ENCODE data around the gene ACBD6.

Gene ACBD6

DNA sequence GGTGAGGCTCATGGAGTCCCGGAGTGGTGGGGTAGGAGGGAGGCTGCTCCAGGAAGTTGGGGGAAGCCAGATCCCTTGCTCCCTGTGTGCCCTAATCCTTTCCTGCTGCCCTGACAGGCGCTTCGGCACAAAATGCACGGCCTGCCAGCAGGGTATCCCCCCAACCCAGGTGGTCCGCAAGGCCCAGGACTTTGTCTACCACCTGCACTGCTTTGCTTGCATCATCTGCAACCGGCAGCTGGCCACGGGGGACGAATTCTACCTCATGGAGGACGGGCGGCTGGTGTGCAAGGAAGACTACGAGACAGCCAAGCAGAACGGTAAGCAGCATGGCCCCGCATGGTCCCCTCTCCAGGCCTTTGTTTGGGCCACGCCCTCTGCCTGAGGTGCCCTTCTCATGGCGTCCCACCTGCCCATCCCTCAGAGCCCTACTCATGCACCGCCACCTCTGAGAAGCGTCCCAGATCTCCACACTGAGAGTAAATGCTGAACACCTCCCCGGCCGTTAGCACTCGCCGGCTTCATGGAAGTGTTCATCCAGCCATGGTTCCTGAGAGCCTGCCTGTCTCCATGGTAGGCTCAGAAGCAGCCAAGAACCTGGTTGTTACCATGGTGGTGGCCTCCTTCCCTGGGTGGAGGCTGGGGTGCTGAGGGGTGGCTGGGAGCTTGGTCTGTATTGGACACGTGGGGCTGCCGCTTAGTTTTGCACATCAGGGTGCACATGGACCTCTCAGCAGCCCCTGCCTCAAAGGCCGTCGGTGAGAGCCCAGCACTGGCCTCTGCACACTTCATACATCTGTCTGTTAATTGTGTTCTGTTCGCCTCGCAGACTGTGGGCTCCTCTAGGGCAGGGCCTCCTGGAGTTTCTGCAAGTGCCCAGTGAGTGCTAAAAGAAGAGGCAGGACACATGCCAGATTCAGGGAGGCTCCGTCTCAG lies 235.8 kb downstream of the ACBD6 start:
- no peak for DNase-seq

DNA sequence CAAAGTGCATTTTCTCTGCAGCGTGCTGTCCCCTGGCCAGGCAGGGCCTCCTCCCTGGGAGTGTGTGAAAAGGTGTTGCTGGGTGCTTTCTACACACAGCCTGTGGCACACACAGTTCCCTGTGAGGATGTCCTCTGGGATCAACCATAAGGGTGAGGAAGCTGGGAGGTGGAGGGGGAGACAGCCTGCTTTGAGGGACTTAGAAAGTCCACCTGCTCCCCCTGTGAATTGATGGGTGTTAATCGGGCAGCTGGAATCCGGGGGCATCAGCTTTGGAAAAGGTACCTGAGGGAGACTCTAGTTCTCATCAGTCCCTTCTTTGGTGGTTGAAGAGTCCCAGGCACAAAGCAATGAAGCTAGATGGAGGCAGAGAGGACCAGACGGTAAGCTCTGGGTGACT lies 236.5 kb downstream of the ACBD6 start:
- no peak for DNase-seq

DNA sequence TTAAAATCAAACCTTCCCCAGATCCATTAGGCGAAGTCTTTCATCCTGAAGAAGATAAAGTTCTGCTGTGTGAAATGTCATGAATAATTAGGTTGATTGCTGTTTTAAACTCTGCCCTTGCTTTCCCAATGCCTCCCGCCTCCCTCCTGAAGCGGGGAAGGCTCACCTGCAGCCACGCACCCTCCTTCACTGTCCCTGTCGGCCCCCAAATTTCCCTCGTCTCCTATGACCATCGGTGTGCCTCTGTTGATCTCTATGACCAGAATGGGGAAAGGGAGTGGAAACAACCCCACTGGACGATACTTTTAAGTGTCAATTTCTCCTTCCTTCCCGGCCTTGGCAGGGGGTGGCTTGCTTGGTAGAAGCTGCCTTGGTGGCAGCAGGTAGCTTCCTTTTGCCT lies 237.2 kb downstream of the ACBD6 start:
- DNase-seq = no peak

DNA sequence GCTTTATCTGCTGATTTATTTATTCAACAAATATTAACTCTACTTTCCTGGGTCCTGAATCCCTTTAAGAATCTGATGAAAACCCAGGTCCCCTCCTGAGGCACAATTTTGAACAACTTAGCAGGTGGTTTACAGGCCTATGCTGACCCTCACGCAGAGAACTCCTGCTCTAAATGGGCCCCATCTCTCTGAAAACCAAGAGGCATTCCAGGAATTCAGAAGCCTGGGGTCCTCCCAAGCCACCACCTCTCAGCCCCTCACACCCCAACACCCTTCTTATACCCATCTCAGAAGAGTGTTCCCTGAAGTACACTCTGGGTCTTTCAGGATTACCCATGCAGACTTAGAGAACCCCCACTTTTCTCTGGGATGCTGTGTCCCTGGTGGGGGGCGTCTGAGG lies 237.8 kb downstream of the ACBD6 start:
- DNase-seq = no peak

DNA sequence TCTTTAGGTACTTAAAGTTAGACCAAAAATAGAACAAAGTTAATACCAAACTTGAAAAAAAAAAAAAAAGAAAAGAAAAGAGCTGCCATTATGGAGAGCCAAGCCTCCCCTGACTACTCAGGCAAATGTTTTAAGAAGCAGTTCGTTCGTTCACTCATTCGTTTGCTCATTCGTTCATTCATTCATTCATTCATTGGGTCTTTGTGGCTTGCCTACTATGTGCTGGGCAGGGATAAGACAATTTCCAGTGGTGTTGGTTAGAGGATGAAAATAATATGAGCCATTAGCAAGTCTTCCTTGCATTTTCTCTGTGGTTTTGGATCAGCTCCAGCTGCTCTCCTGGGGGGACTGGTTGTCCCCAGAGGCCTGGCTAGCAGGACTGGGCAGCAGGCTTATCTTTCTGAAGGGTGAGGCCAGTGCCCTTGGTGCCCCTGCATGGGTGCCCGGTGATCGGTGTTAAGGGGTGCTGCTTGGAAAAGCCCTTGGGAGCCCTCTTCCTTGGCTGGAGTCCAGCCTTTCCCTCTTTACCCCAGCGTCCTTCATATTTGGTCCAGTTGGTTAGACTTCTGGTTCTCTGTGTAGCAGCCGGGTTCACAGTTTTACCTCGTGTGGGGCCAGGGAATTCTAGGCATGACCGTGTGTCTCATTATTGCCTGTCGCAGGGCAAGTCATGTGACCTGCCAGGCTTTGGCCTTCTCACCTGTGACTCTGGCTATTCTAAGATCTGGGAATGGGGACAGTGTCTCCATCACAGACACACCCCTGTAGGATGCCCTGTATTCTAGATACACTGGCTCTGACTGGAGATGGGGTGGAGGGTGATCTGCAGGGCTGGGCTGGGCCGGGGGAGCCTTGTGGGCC lies 239.5 kb downstream of the ACBD6 start:
- DNase-seq = no peak

DNA sequence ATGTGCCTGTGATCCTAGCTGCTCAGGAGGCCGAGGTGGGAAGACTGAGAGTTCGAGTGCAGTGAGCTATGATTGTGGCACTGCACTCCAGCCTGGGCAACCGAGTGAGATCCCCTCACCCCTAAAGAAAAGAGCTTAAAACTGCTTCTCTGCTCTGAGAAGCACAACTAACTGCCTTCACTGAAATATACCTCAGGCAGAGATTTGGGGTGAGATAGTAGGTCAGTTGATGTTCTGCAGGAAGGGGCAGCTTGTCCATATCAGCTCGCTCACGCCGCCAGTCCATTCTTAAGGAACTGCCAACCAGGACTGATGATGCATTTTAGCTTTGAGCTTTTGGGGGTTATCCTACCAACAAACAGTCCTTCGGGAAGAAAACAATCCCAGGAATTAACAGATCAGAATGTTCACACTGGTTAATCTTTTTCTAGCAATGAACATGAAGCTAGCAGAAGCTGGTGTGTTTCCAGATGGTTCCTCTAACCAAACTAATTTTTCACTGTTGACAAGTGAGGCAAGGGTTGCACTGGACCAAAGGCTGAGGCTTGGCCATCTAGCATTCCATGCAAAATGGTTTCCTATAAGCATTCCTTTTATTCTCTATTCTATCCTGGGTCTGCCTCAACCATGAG lies 240.7 kb downstream of the ACBD6 start:
- no peak for DNase-seq

DNA sequence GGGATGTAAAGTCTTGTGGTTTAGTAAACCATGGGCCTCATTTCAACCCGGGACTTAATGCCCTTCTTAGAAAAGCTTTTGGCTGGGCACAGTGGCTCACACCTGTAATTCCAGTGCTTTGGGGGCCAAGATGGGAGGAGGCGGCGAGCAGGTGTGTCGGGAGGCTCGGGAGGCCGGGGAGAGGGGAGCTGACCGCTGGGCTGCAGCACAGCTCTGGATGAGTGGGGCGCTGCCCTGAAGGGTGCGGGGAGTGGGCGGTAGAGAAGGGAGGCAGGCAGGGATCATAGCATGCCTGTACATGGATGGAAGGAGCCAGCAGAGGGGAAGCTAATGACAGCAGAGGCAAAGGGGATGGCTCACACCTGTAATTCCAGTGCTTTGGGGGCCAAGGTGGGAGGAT lies 241.3 kb downstream of the ACBD6 start:
- DNase-seq = no peak

DNA sequence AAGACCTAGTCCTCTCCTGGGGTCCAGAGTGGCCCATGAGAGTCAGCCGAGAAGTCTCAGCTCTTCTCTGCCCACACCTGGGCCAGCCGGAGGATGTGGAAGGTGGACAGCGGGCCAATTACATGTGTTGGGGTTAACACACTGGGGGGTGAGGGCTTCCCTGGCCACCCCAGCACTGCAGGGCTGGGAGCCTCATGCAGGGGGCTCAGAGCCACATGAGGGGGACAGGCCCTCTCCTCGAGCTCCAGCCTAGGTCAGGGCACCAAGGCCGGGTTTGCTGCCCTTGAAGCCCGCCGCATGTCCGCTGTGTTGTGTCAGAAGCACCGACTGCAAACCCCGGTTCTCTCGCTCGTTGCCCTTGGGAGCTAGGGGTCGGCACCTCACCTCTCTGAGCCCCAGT lies 241.8 kb downstream of the ACBD6 start:
- DNase-seq = no peak

DNA sequence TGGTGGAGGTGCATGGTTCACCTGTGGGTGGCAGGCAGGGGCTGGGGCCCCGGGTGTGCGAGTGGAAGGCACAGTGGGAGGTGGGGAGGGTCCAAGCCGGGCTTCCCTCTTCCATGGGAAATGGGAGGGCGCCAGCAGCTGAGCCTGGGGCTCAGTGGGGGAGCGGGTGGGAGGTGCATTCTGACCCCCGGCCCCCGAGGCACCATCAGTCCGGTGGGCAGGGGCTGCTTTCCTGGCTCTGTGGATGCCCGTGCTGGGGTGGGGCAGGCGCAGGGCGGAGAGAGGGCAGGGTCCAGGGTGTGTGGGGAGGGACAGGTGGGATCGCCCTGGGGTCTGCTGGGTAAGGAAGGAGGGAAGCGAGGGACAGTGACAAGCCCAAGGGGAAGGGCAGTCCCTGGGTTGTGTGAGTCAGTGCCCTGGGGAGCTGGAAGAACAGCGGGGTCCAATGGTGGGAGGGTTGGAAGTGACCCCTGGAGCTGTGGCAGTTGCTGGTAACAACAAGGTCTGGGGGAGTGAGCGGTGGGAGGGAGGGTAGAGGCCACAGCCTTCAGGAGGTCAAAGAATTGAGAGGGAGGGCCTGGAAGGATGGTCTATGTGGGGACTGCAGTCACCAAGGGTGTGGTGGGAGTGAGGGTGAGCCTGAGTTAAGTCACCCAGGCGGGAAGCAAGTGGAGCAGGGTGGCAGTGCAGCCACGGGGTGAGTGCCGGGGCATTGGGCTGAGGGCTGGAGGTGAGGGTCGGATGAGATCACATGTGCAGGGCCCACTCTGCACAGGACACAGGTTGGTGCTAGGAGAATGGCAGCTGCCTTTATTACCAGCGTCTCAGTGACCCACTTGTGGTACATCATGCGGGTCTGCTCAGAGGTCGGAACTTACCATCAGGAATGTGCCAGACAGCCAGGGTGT lies 242.7 kb downstream of the ACBD6 start:
- no peak for DNase-seq

DNA sequence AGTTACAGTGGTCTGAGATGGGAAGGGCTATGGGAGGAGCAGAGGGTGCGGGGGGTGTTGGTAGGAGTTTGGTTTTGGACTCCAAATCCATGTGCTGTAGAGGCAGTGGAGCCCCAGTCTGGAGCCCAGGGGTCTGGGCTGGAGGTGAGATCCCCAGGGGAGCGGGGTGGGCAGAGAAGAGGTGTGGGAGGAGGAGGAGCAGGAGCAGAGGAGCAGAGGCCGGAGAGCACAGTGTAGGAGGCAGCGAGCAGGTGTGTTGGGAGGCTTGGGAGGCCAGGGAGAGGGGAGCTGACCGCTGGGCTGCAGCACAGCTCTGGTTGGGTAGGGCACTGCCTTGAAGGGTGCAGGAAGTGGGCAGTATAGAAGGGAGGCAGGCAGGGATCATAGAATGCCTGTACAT lies 243.4 kb downstream of the ACBD6 start:
- DNase-seq = no peak

DNA sequence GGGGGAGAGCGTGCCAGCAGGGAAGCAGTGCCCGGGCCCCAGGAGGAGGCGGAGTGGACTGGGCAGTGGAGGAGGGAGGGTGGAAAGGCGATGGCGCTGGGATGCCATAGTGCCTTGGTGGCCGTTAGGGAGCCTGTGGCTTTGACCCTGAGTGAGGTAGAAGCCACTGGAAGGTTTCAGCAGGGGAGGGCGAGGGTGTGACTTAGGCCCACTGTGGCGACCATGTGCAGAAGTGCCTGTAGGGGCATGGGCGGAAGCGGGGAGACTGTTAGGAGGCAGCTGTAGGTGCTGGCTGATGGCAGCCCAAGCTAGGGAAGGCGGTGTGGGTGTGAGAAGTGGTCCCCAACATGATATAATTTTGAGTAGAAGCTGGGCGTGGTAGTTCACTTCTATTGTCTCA lies 244.1 kb downstream of the ACBD6 start:
- DNase-seq = no peak

DNA sequence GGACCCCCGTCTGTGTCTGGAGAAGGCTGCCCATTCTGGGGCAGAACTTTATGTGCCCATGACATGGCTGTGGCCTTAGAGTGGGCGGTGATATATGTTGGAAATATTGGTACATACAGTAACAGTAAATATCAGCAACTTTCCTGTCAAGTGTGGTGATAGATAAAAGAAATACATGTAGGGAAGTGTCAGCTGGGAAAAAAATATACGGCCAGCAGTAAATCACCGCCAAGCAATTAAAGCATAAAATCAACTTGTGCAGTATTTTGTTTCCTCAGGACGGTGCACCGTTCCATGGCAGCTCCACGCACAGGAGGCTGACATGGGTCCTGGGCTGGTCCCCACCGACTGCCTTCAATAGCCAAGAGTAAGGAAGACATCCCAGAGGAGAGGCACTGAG lies 244.9 kb downstream of the ACBD6 start:
- DNase-seq = no peak

DNA sequence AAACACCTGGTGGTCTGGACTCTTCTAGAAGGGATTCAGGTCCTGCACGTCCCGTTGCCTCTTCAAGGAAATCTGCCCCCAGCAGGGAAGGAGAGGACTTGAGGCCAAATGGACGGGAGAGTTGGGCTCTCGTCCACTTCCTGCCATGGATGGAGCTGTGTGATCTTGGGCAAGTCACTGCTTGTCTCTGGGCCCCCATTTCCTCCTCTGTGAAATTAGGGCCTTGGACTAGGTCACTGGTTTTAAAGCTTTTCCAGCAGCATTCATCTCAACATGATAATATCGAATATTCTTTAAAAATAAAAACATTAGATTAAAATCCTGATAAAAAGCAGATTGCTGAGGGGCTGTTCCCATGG lies 245.4 kb downstream of the ACBD6 start:
- DNase-seq = no peak

DNA sequence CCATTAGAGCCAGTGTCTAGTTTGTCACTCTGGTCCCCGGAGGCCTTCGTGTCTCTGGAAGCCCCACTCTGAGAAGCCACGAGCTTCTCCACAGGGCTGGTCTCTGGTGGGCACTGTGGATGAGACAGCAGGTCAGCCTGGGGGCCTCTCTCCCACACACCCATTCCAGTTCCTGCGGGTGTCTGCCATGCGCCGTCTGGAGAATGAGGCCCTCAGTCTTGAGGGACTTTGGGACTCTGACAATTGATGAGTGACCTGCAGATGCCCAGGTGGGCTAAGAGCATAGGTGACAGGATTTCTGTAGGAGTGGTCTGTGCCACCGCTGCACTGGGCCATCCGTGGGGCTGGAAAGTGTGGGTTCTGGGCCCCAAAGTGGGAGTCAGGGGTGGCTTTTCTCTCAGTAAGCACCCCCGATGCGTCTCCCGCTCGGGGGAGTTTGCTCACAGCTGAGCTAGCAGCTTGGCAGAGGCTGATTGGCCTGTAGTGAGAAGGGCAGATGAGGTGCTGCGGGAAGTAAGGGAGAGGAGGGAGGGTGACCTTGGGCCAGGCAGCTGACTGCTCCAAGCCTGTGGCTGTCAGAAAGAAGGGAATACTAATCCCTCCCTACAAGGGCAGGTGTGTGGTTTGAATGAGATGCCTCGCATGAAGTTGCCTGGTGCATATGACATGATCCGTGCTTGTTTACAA lies 245.9 kb downstream of the ACBD6 start:
- no peak for DNase-seq

DNA sequence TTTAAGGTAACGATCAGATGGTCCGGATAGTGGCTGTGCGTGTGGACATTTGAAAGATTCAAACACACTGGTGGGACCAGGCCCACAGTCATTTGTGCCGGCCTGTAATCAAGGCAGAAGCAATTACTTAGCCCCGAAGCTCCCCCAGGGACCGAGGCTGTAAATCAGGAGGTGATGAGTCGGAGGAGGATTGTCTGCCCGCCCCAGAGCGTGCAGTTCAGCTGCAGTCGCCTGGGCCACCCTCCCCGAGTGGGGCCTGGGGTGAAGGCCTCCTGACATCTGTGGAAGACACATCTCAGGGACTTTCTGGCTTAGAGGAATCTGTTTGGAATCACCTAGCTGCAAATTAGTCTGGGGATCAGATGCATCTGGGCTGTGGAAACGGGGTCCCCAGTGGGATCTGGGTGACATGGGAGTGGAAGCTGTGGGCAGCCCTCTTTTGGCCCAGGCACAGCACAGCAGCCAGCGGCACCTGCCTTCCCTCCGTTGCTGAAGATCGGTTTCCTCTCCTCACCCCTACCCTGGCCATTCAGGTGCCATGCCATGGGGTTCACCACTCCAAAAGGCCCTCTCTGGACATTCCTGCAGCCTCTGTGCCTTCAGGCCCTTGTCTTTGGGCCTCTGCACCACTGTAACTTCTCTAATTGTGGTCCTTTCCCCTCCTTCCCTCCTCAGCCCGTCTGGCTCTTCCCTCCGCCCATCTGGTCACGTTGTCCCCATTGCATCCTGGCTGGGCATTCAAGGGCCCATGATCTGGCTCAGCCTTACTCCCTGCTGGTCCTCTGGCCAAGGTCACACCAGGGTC lies 246.6 kb downstream of the ACBD6 start:
- no peak for DNase-seq

DNA sequence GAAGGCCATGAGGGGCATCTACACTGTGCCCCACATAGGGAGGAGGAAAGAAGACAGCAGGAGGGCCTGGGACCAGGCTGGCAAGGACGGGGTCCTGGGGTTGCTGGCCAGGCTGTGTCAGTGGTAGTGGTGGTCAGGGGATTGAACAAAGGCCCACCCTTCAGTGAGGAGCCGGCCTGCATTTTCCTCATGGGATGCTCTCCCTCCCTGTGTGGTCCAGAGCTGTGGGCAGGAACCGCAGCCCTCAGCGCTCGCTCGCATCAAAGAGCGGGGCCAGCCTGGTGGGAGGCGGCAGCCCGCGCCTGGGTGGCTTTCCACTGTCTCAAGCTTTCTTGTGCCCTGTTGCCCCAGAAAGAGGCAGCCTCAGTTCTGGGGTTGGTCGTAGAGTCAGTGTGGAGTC lies 247.5 kb downstream of the ACBD6 start:
- DNase-seq = no peak

DNA sequence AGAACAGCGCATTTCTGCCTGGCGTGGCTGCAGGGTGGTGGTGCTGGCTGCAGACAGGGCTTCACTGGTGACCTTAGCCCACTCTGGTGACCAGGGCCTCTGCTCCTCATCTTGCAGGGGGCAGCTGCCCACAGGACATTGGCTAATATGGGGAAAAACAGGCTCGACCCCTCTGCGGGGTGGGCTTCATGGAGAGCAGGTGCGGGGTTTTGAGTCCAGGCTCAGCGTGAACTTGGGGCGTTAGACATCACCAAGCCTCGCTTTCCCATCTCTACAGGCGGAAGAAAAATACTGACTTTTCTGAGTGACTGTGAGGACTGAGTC lies 247.9 kb downstream of the ACBD6 start:
- no peak for DNase-seq

DNA sequence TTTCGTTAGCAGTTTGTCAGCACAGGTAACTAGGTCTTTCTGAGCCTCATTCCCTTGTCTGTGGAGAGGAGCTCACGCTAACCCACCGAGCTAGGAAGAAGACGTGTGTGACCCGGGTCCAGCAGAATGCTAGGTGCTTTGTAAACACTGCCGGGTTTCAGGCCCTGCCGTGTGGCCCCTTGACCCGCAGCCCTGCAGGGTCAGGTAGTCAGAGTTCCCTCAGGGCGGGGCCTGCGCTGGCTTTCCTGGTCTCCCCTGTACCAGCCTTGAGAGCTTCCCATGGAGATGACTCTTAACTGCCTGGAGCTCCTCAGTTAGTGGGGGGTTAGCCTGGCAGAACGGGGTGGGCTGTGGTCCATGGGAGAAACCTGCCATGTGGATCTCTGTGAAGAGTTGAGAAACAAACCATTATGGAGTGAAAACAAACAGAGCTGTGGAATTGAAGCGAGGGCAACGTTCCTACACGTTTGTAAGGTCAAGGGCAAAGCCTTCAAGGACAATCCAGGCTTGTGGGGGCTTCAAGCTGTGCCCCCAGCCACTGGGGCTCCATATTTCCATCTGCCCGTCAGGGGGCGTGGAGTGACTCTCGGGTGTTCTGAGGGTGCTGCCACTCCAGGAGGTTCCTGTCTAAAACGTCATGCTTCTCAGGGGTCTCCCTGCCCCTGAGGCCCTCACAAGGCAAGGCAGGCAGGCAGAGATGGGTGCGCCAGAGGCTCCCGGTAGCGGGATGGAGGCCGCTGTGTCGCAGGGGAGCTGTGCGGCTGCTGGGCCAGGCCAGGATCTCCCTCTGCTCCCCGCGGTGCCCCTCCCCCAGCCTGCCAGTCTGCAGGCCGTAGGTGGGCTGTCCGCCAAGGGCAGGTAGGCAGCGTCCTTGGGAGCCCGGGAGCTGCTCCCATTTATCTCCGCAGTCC lies 248.5 kb downstream of the ACBD6 start:
- no peak for DNase-seq

DNA sequence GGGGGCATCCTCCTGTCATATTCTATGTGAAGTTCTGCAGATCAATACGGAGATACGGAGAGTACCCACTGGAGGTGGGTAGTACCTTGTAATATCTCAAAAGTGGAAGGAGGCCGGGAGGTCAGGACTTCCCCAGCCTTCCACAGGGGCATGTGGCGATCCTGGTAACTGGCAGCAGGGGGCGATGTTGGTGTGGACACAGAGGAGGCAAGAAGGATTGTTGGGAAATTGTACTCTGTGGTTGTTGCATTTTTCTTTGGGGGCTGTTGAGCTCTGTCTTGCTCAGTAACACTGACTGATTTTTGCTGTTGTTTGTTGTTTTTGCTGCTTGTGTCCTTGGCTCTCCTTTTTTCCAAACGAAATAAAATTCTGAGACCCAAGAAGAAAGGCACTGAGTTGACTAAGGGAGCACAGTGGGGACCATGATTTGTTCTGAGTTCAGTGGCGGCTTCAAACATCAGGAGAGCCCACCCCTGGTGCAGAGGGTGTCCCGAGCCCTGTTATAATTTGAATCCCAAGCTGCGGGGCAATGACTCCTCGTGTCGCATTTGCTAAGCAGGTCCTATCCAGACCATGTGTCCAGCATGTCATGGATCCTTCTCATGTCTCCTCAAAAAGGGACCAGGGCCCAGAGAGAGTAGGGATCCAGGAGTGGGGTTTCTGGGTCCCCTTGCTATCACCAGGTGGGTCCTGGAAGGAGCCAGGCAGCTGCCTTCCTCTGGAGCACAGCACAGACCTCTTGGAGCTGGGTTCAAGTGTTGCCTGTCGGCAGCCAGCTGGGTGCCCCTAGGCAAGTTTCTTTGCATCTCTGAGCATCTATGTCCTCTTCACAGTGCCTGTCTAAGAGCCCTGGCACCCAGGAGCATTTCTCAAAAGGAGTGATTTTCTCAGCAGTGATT lies 249.5 kb downstream of the ACBD6 start:
- DNase-seq = peak; percentile 19
